Measurements from ENCODE around the gene NOC2L. TPM values are rescaled to one million over a fixed set of nuclear protein-coding genes. Genes with fewer than 3 reads are reported as not detected.

Gene NOC2L
- polyA plus RNA-seq, 1 donor (not counting 4 experiments of a cell fraction or from before 2014, with no cell fraction given), result 51.8 TPM

- FAIRE-seq (no peak), DNase-seq (ENCODE audit: low read depth, low spot score) (no peak)
- Histone ChIP-seq H3K4me2 (ENCODE audit: control insufficient read depth, extremely low read depth, insufficient read depth, low read depth, low read length) (no peak overlapping the region), H4K20me1 (ENCODE audit: control insufficient read depth, extremely low read depth, insufficient read depth, low read length) (no peaks in the 10 kb centered on the region), H2AFZ (ENCODE audit: control insufficient read depth, low read length) (no peak overlapping the region), H3K4me1 (ENCODE audit: control insufficient read depth, extremely low read depth, insufficient read depth, low read length) (no peaks in the 10 kb centered on the region), H3K36me3 (ENCODE audit: control insufficient read depth in 2 of 2, extremely low read depth in 1 of 2, insufficient read depth in 2 of 2, low read length in 2 of 2) (no peaks in the 10 kb centered on the region), H3K27ac (ENCODE audit: control insufficient read depth, insufficient read depth, low read length) (no peak overlapping the region), H3K27me3 (ENCODE audit: control insufficient read depth, extremely low read depth, insufficient read depth, low read length) (peaks cover 46% of the 10 kb centered on the region), H3K9me3 (ENCODE audit: control insufficient read depth, low read depth, low read length) (no peaks in the 10 kb centered on the region), H3K79me2 (ENCODE audit: control insufficient read depth, insufficient read depth, low read length) (no peaks in the 10 kb centered on the region), H3K9me1 (ENCODE audit: control insufficient read depth, extremely low read depth, insufficient read depth, low read length) (no peaks in the 10 kb centered on the region), H3K9ac (ENCODE audit: control insufficient read depth, extremely low read depth, insufficient read depth, low read length) (no peak overlapping the region), H3K4me3 (ENCODE audit: control insufficient read depth in 2 of 3, extremely low read depth in 1 of 3, insufficient read depth in 2 of 3, low read depth in 1 of 3, low read length in 3 of 3) (no peak overlapping the region)
- dilution Hi-C loops (cut with MboI; ENCODE audit: extremely low pct_ligation_motif_present, low sequenced_read_pairs), result no loop called here
- TF ChIP-seq EZH2 (IDR thresholded peaks at IDR 0.05; ENCODE audit: low read length), result no peak
- TF ChIP-seq CTCF (optimal IDR thresholded peaks at IDR 0.05 in 1 of 3, IDR thresholded peaks at IDR 0.05 in 1 of 3, conservative IDR thresholded peaks at IDR 0.05 in 1 of 3; ENCODE audit: extremely low read depth in 1 of 3, insufficient read depth in 2 of 3, low read length in 3 of 3), result no peak
These were observed 26.1 kb upstream of the NOC2L start for GRCh38 chr1:985126-985525.

GRCh38 chr1:984476-984814 is 25.4 kb upstream of the NOC2L start:
- Histone ChIP-seq H4K20me1 (ENCODE audit: control insufficient read depth, extremely low read depth, insufficient read depth, low read length) (no peaks in the 10 kb centered on the region), H3K4me2 (ENCODE audit: control insufficient read depth, extremely low read depth, insufficient read depth, low read depth, low read length) (no peak overlapping the region), H3K9me3 (ENCODE audit: control insufficient read depth, low read depth, low read length) (no peaks in the 10 kb centered on the region), H3K27ac (ENCODE audit: control insufficient read depth, insufficient read depth, low read length) (no peak overlapping the region), H3K79me2 (ENCODE audit: control insufficient read depth, insufficient read depth, low read length) (no peaks in the 10 kb centered on the region), H3K9me1 (ENCODE audit: control insufficient read depth, extremely low read depth, insufficient read depth, low read length) (no peaks in the 10 kb centered on the region), H3K27me3 (ENCODE audit: control insufficient read depth, extremely low read depth, insufficient read depth, low read length) (peaks cover 50% of the 10 kb centered on the region), H3K4me3 (ENCODE audit: control insufficient read depth in 2 of 3, extremely low read depth in 1 of 3, insufficient read depth in 2 of 3, low read depth in 1 of 3, low read length in 3 of 3) (no peak overlapping the region), H3K4me1 (ENCODE audit: control insufficient read depth, extremely low read depth, insufficient read depth, low read length) (no peaks in the 10 kb centered on the region), H3K9ac (ENCODE audit: control insufficient read depth, extremely low read depth, insufficient read depth, low read length) (no peak overlapping the region), H3K36me3 (ENCODE audit: control insufficient read depth in 2 of 2, extremely low read depth in 1 of 2, insufficient read depth in 2 of 2, low read length in 2 of 2) (no peaks in the 10 kb centered on the region), H2AFZ (ENCODE audit: control insufficient read depth, low read length) (no peak overlapping the region)
- no peak for DNase-seq (ENCODE audit: low read depth, low spot score)
- FAIRE-seq, result no peak
- dilution Hi-C loops (cut with MboI; ENCODE audit: extremely low pct_ligation_motif_present, low sequenced_read_pairs), result no loop called here
- TF ChIP-seq CTCF (optimal IDR thresholded peaks at IDR 0.05 in 1 of 3, IDR thresholded peaks at IDR 0.05 in 1 of 3, conservative IDR thresholded peaks at IDR 0.05 in 1 of 3; ENCODE audit: extremely low read depth in 1 of 3, insufficient read depth in 2 of 3, low read length in 3 of 3) (no peak), EZH2 (IDR thresholded peaks at IDR 0.05; ENCODE audit: low read length) (no peak)

Measured in keratinocyte (primary cell).